K562 (cell line): ENCODE results near the gene VDR.

Experiments used
- CHD4 ChIP-seq: fragments of 200-600 bp; sonication (generic); IDR thresholded peaks from 3 replicates; pipeline ENCODE4 v1.6.1; 2012; ENCODE audit warnings: low read depth, mild to moderate bottlenecking, mixed read lengths, low read length, inconsistent platforms; ENCODE audit not compliant: insufficient read depth, insufficient replicate concordance, poor library complexity, severe bottlenecking
- KLF6 ChIP-seq: fragments of 250-450 bp; sonication (Bioruptor Pico); IDR thresholded peaks from 2 replicates; pipeline ENCODE4 v1.4.0; 2020; ENCODE audit warnings: mild to moderate bottlenecking, moderate library complexity, borderline replicate concordance
- RFX5 ChIP-seq: IDR thresholded peaks from 2 replicates; pipeline ENCODE4 v1.6.1; 2011; ENCODE audit warnings: low read depth, mild to moderate bottlenecking, improper control_type of control experiment, low read length
- SIN3A ChIP-seq, 2 experiments: fragments of 150-350 bp in 1 of 2; IDR thresholded peaks; 2 replicates each; pipeline ENCODE4 v1.6.1; 2011 to 2016; ENCODE audit warnings: borderline replicate concordance in 2 of 2, low read depth in 2 of 2, low read length in 2 of 2, mild to moderate bottlenecking in 2 of 2, moderate library complexity in 2 of 2; ENCODE audit not compliant: control insufficient read depth in 1 of 2
- SRF ChIP-seq, 2 experiments: fragments of 250-450, 450-650 bp in 1 of 2; sonication (Bioruptor Pico) in 1 of 2; sonication (generic) in 1 of 2; formaldehyde crosslinking; IDR thresholded peaks; 2 replicates each; pipeline versions ENCODE4 v1.5.0 to v1.5.1; 2020 to 2022; ENCODE audit warnings: mild to moderate bottlenecking in 1 of 2, missing genetic modification reagents in 1 of 2
- STAT5B ChIP-seq: fragments of 250-450 bp; sonication (Bioruptor Pico); IDR thresholded peaks from 2 replicates; pipeline ENCODE4 v1.8.0; 2021; ENCODE audit warnings: mild to moderate bottlenecking, inconsistent platforms
- TAF1 ChIP-seq: IDR thresholded peaks from 2 replicates; pipeline ENCODE4 v1.6.1; 2011; ENCODE audit warnings: mild to moderate bottlenecking, low read length, moderate library complexity; ENCODE audit not compliant: insufficient read depth, control insufficient read depth, severe bottlenecking; ENCODE audit errors: extremely low read depth
- ZC3H8 ChIP-seq: fragments of 450-650 bp; IDR thresholded peaks from 2 replicates; pipeline ENCODE4 v1.6.1; 2017
- ZFPM2 ChIP-seq: fragments of 250-450 bp; sonication (Bioruptor Pico); IDR thresholded peaks from 2 replicates; pipeline ENCODE4 v1.5.1; 2022; ENCODE audit warnings: mild to moderate bottlenecking
- ZFX ChIP-seq: sonication (generic); formaldehyde crosslinking; IDR thresholded peaks from 2 replicates; pipeline ENCODE4 v1.8.0; 2022; ENCODE audit warnings: mild to moderate bottlenecking, missing genetic modification reagents, moderate library complexity
- TF ChIP-seq, protein P1 (sequence below): fragments of 250-450 bp; sonication (Bioruptor Pico); IDR thresholded peaks from 2 replicates; pipeline ENCODE4 v1.4.0; 2020; ENCODE audit warnings: mild to moderate bottlenecking, moderate library complexity

DNA sequence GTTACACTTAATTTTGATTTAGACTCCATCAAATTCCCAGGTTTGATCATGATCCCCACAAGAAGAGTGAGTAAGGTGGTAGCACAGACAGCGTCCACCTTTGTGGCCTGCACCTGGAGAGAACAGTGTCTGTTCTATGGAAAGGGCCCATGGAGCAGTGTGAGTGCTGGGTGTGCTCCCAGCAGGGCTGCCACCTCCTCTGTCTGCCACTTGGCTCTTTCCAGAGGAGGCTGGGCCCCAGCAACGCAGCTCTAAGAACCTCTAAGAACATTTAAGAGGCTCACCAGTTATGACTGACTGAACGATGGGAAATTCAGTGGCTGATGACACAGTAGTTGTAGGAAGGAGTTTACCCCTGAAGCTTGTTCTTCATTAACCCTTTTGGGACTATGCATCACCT is 17.3 kb downstream of the VDR start:
- TF ChIP-seq TAF1 (no peak), CHD4 (no peak), SIN3A (IDR thresholded peaks at IDR 0.05; ENCODE audit: borderline replicate concordance in 2 of 2, control insufficient read depth in 1 of 2, low read depth in 2 of 2, low read length in 2 of 2) (no peak), SRF (CRISPR knock-in tag; IDR thresholded peaks at IDR 0.05) (no peak), RFX5 (no peak), ZFPM2 (no peak), STAT5B (CRISPR knock-in tag) (no peak), ZFX (CRISPR knock-in tag) (no peak), KLF6 (CRISPR knock-in tag) (no peak), ZC3H8 (no peak)
- TF ChIP-seq, protein P1, sequence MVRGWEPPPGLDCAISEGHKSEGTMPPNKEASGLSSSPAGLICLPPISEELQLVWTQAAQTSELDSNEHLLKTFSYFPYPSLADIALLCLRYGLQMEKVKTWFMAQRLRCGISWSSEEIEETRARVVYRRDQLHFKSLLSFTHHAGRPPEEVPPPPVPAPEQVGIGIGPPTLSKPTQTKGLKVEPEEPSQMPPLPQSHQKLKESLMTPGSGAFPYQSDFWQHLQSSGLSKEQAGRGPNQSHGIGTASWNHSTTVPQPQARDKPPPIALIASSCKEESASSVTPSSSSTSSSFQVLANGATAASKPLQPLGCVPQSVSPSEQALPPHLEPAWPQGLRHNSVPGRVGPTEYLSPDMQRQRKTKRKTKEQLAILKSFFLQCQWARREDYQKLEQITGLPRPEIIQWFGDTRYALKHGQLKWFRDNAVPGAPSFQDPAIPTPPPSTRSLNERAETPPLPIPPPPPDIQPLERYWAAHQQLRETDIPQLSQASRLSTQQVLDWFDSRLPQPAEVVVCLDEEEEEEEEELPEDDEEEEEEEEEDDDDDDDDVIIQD (CRISPR knock-in tag): no peak
